ENCODE measurements around the gene PRIMPOL. TPM values are rescaled to one million over a fixed set of nuclear protein-coding genes. Genes with fewer than 3 reads are reported as not detected.

PRIMPOL gene
- total RNA-seq, 3 donors from 2014 or later, result 15.4 to 25.2 (median 15.7) TPM

- H3K27me3 ChIP-seq, result no peaks in the 10 kb centered on the region
- H3K4me3 ChIP-seq, result no peak overlapping the region
- intact Hi-C loops (cut with DNase I; ENCODE audit: low total_unique reads), result no loop called here
- no peaks in the 10 kb centered on the region for H3K36me3 ChIP-seq
- no peak for TF ChIP-seq CTCF (IDR thresholded peaks at IDR 0.05)
- no peak for TF ChIP-seq POLR2AphosphoS5 (IDR thresholded peaks at IDR 0.05)
- no peak for TF ChIP-seq POLR2A (IDR thresholded peaks at IDR 0.05)
- H3K4me1 ChIP-seq, result no peaks in the 10 kb centered on the region
- H3K27ac ChIP-seq, result no peak overlapping the region
- no peak for DNase-seq (ENCODE audit: low spot score in 2 of 2)
- H3K9me3 ChIP-seq, result no peaks in the 10 kb centered on the region
Observed at GRCh38 chr4:184671101-184671500, 21.6 kb downstream of the PRIMPOL start.

GRCh38 chr4:184672741-184673140 is 23.2 kb downstream of the PRIMPOL start:
- Histone ChIP-seq H3K9me3 (no peaks in the 10 kb centered on the region), H3K27ac (no peak overlapping the region), H3K4me3 (no peak overlapping the region), H3K36me3 (no peaks in the 10 kb centered on the region), H3K27me3 (no peaks in the 10 kb centered on the region), H3K4me1 (no peaks in the 10 kb centered on the region)
- DNase-seq (ENCODE audit: low spot score in 2 of 2), result no peak
- TF ChIP-seq POLR2A (IDR thresholded peaks at IDR 0.05) (no peak), CTCF (IDR thresholded peaks at IDR 0.05) (no peak), POLR2AphosphoS5 (IDR thresholded peaks at IDR 0.05) (no peak)
- intact Hi-C loops (cut with DNase I; ENCODE audit: low total_unique reads), result no loop called here

GRCh38 chr4:184674011-184674410 is 24.5 kb downstream of the PRIMPOL start:
- Histone ChIP-seq H3K4me3 (no peak overlapping the region), H3K27me3 (no peaks in the 10 kb centered on the region), H3K4me1 (no peaks in the 10 kb centered on the region), H3K36me3 (no peaks in the 10 kb centered on the region), H3K9me3 (no peaks in the 10 kb centered on the region), H3K27ac (no peak overlapping the region)
- DNase-seq (ENCODE audit: low spot score in 2 of 2), result no peak
- no peak for TF ChIP-seq POLR2AphosphoS5 (IDR thresholded peaks at IDR 0.05)
- no peak for TF ChIP-seq POLR2A (IDR thresholded peaks at IDR 0.05)
- TF ChIP-seq CTCF (IDR thresholded peaks at IDR 0.05), result no peak
- intact Hi-C loops (cut with DNase I; ENCODE audit: low total_unique reads), result no loop called here

- no peak overlapping the region for H3K4me3 ChIP-seq
- no peaks in the 10 kb centered on the region for H3K36me3 ChIP-seq
- no peaks in the 10 kb centered on the region for H3K27me3 ChIP-seq
- TF ChIP-seq POLR2A (IDR thresholded peaks at IDR 0.05) (no peak), POLR2AphosphoS5 (IDR thresholded peaks at IDR 0.05) (no peak), CTCF (IDR thresholded peaks at IDR 0.05) (no peak)
- intact Hi-C loops (cut with DNase I; ENCODE audit: low total_unique reads), result no loop called here
- no peaks in the 10 kb centered on the region for H3K4me1 ChIP-seq
- no peak for DNase-seq (ENCODE audit: low spot score in 2 of 2)
- no peak overlapping the region for H3K27ac ChIP-seq
- no peaks in the 10 kb centered on the region for H3K9me3 ChIP-seq
Observed at GRCh38 chr4:184675018-184675417, 25.5 kb downstream of the PRIMPOL start.

- no peaks in the 10 kb centered on the region for H3K36me3 ChIP-seq
- no peaks in the 10 kb centered on the region for H3K27me3 ChIP-seq
- no peak for TF ChIP-seq CTCF (IDR thresholded peaks at IDR 0.05)
- no peak for TF ChIP-seq POLR2AphosphoS5 (IDR thresholded peaks at IDR 0.05)
- TF ChIP-seq POLR2A (IDR thresholded peaks at IDR 0.05), result no peak
- intact Hi-C loops (cut with DNase I; ENCODE audit: low total_unique reads), result no loop called here
- no peak overlapping the region for H3K27ac ChIP-seq
- no peaks in the 10 kb centered on the region for H3K4me1 ChIP-seq
- H3K9me3 ChIP-seq, result no peaks in the 10 kb centered on the region
- no peak overlapping the region for H3K4me3 ChIP-seq
- no peak for DNase-seq (ENCODE audit: low spot score in 2 of 2)
Observed at GRCh38 chr4:184675821-184676492, 26.4 kb downstream of the PRIMPOL start.

All from breast epithelium (tissue), 4 donors.